NCI-H146 treated with DMSO at 0.1 percent for 48 hours (cell line): Measurements from ENCODE around the gene FILIP1L.

Experiments used
- DNase-seq: peaks from one replicate; lab custom pipeline; 2025; ENCODE audit not compliant: unreplicated experiment; lab: John Stamatoyannopoulos, UW

The FILIP1L gene

GRCh38 chr3:100045696-100046095, 68.6 kb downstream of the FILIP1L start:
- no peak for DNase-seq

DNA sequence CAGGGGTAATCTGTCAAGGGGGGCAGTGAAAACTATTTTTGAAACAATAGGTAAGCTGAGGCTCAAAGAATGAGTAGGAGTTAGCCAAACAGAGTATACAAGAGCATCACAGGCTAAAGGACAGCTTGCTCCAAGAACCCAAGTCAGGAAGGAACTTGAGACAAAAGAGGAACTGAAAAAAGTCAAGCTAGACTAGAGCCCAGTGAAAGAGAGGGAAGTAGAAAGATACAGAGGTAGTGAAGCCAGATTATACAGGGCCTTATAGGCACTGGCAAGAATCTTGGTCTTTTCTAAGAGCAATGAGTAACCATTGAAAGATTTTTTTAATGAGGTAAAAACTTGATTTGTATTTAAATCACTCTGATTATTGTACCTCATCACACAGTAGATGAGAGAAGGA, 69.9 kb downstream of the FILIP1L start:
- DNase-seq: no peak

DNA sequence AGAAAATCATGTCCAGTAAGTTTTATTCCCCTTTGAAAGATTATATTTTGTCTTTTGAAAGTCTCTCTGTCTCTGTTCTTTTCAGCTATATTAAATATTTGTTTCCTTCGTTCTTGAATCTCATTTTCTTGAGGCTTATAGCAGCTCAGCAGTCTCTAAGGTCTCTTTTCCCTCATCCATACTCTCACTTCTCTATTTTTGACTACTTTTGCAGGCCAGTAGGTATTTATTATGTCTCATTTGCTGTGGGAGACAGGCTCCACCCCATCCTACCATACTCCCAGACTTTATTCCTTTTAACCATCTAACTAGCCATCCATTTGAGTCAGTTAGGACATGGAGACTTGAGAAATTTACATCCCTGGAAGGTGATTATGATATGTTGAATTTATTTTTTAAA, 71.0 kb downstream of the FILIP1L start:
- DNase-seq: no peak

DNA sequence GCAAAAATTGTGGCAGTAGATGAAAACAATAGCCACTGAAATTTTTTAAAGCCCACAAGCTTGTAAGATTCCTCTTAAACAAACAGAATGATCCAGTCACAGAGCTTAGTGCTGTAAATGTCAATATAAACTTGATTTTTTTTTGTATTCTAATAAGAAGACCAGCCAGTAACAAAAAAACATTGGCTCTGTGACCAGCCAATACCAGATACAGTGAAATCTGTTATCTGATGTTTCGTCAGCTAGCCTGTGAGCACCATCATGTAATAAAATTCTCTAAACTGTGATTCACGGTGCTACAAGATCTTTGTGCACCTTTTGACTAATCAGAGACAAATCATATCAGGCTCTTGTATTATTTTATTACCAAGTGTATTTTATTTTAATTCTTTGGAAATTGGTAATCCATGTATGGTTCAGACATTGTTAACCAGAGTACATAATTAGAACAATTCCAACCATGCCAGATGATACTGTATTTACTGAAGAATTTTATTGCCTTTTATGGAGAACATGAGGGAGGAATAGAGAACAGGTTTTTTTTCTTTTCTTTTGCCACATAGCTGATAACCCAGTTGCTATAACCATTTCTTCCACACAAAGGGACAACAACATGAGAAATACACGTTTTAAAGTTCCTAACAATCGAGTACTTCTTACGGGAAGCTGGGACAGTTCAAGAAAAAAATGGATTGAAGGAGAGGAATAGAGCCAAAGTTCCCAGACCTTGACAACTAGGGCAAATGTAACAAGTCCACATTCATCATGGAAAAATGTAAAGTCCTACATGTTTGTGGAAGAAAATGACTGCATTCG, 71.9 kb downstream of the FILIP1L start:
- DNase-seq: no peak

DNA sequence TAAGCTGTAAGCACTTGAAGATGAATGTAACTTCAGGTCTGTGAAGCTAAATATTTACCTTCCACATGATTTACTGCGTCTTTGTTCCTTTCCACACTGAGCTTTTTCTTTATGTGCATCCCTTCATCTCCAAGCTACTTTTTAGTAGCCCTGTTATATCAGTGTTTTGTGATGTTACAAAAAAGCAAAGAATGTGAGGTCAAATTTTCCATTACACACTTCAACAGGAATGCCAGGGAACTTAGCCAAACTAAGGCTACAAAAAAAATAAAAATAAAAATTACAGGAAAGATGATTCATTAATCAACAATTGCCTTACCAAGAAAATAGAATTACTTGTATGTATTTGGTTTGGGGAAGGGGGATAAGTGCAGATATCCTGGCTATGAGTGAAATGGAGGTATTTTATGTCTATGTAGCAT, 73.0 kb downstream of the FILIP1L start:
- DNase-seq: no peak

GRCh38 chr3:100040451-100041225, 73.7 kb downstream of the FILIP1L start:
- no peak for DNase-seq

DNA sequence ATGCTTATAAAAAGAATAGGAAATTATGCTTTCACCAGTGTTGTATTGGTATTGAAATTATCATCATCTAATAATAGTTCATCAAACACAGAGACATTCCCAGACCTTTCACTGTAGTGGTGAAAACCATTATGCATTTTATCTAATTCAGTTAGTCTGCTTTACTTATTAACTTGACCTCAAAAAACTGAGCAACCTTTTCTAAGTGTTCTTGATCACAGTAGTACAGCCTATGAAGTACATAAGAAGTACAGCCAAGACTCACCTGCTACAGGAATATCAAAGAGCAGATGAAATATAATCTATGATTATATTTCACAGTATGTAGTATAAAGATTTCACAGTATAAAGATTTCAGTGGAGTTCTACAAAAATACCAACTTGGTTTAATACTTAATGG, 75.2 kb downstream of the FILIP1L start:
- DNase-seq: no peak

GRCh38 chr3:100033903-100034471, 80.3 kb downstream of the FILIP1L start:
- no peak for DNase-seq

DNA sequence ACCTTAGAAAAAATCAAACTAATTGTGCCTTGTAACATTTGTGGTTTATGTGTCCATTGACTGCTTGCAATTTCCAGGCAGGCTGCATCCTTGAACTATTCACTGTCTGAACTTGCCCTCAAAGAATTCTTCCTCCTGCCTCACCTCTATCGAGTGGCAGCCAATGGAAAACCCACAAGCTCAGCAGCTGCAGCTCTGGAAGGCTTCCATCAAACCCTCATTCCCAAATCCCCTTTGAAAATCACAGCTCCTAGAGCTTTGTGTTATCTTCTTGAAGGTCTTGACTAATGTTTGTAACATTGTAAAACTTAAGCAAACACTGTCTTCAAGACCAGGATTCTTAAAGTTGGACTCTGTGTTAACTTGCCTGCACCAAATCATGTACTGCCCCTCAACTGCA, 81.1 kb downstream of the FILIP1L start:
- no peak for DNase-seq

GRCh38 chr3:100032243-100032642, 82.1 kb downstream of the FILIP1L start:
- DNase-seq: no peak

DNA sequence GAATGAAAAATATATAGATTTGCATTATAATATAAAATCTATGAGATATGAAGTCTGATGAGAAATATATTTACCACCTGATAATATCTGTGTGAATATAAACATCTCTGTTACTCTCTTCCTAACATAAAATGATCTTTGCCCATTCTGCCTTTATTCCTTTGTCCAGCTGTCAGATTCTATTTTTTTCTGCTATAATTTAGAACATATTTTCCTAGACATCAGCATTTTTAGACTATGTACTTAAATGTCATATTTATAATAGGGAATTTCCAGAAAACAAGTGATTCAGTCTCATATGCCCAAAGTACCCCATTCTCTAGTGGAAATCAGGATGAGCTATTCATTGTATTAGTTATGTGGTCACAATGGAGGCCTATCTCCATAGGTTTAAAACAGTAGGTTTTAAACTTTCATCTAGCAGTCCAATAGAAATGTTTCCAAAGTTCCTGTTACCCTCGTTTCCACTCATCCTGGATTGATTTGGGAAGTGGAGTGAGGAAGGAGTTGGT, 83.3 kb downstream of the FILIP1L start:
- DNase-seq: no peak

DNA sequence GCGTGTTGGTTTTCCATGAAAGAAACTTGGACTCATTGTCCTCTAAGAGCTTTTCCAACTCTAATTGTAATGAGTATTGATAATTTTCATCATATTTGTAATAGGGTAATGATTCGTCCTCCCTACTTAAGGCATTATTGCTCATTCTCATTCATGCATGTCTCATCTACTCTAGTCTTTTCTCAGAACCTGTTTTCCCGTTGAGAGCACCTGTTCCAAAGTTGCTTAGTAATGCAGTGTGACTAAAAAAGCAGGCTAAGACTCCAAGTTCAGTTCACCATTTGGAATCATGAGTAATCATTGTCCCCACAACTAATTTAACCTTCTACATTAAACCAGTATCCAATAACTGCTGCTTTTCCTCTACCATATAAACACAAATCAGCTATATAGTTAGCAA, 84.0 kb downstream of the FILIP1L start:
- no peak for DNase-seq

GRCh38 chr3:100029689-100030088, 84.6 kb downstream of the FILIP1L start:
- DNase-seq: no peak

- DNase-seq: no peak
These were observed 85.2 kb downstream of the FILIP1L start for GRCh38 chr3:100029052-100029451.

- no peak for DNase-seq
These were observed 87.0 kb downstream of the FILIP1L start for GRCh38 chr3:100027321-100027720.

GRCh38 chr3:100024520-100025303, 89.6 kb downstream of the FILIP1L start:
- DNase-seq: no peak

DNA sequence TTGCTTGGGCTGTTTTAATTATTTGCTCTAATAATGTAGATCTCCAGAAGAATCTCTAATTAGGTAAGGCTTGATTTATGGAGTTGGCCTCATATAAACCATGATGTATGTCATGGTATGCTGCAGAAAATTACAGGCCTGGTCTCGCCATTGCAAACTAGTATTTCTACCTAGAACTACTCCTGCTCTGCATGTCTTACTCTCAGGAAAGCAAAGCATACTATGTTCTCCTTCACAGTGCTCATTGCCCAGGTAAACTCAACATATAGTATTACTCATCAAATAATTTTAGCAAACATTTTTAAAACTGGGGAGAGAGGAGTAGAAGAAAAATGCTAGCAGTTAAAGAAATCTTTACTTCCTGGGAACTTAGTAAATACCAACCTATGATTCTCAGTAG, 90.7 kb downstream of the FILIP1L start:
- DNase-seq: no peak

DNA sequence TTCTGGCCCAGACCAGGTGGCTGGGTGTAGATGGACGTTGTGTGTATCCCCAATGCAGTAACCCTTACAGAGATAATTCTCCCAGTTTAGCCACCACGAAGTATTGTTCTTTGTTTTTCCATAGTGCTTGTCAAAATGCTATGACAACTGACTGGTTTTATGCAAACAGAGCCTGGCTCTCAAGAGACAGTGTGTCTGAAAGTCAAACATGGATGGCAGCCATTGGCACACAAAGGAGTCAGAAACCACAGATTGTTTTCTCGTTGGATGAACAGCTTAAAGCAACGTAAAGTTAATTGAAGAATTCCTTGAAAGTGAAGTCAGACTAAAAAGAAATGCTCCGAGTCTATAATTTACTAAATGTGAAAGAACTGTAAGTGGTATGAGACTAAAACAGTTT, 91.2 kb downstream of the FILIP1L start:
- peak; percentile 31 for DNase-seq

- no peak for DNase-seq
These were observed 91.8 kb downstream of the FILIP1L start for GRCh38 chr3:100022506-100022905.

DNA sequence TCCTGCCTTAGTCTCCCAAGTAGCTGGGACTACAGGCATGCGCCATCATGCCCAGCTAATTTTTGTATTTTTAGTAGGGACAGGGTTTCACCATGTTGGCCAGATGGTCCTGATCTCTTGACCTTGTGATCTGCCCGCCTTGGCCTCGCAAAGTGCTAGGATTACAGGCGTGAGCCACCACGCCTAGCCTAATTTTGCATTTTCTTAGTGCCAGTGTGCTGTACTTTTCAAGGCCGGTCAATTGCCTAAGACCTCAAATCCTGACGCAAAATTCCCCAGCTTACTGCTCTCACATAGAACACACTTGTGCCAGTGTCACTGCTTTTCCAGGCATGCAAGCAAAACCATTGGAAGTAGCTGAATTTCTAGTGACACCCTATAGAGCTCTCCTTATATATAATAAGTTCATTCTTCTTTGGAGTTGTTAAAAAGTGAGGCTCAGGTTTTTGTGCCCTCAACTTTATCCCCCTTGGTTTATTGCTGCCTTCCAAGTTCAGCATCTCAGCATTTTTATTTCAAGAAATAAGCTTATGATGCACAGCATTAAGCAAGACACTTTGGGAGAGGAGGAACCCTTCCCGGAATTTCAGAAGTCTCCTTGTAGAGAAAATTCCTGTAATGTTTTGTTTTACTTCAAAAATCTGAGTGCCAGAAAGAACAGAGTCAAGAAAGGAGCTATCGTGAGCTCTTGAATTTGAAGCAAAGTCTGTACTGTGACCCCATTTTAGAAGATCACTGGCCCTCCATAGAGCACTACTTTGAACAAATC, 93.2 kb downstream of the FILIP1L start:
- no peak for DNase-seq
